GM18502 (cell line): ENCODE data around the gene SLC2A6.

ENCODE experiments used
- ATAC-seq: cut with Tn5 transposase; IDR thresholded peaks from one replicate; pipeline ENCODE4 v1.9.1; 2021; ENCODE audit warnings: mild to moderate bottlenecking; ENCODE audit not compliant: unreplicated experiment, poor library complexity

SLC2A6 gene

GRCh38 chr9:133516256-133516960 is 37.5 kb upstream of the SLC2A6 start:
- no peak for ATAC-seq

- no peak for ATAC-seq
Observed at GRCh38 chr9:133515615-133516255, 36.8 kb upstream of the SLC2A6 start.

- ATAC-seq = no peak
Observed at GRCh38 chr9:133515240-133515610, 36.3 kb upstream of the SLC2A6 start.

GRCh38 chr9:133514460-133515239 is 35.8 kb upstream of the SLC2A6 start:
- no peak for ATAC-seq

GRCh38 chr9:133513214-133514100 is 34.6 kb upstream of the SLC2A6 start:
- no peak for ATAC-seq

- ATAC-seq = no peak
Observed at GRCh38 chr9:133512253-133513213, 33.6 kb upstream of the SLC2A6 start.

- ATAC-seq = no peak
Observed at GRCh38 chr9:133511607-133512006, 32.7 kb upstream of the SLC2A6 start.

- no peak for ATAC-seq
Observed at GRCh38 chr9:133510926-133511505, 32.1 kb upstream of the SLC2A6 start.

- ATAC-seq = no peak
Observed at GRCh38 chr9:133509179-133510083, 30.5 kb upstream of the SLC2A6 start.

GRCh38 chr9:133508046-133508445 is 29.1 kb upstream of the SLC2A6 start:
- no peak for ATAC-seq

- no peak for ATAC-seq
Observed at GRCh38 chr9:133507246-133507965, 28.5 kb upstream of the SLC2A6 start.

GRCh38 chr9:133506653-133507038 is 27.7 kb upstream of the SLC2A6 start:
- ATAC-seq = no peak

- no peak for ATAC-seq
Observed at GRCh38 chr9:133505901-133506652, 27.2 kb upstream of the SLC2A6 start.

- ATAC-seq = no peak
Observed at GRCh38 chr9:133505186-133505830, 26.4 kb upstream of the SLC2A6 start.

GRCh38 chr9:133502112-133502511 is 23.2 kb upstream of the SLC2A6 start:
- ATAC-seq = no peak

- ATAC-seq = no peak
Observed at GRCh38 chr9:133499892-133500270, 21.0 kb upstream of the SLC2A6 start.
